SW 1271 (cell line): ENCODE results near the gene C1QL1.

Source experiments
- DNase-seq, 2 experiments: peaks; one replicate each; lab custom pipeline; 2025; lab: John Stamatoyannopoulos, UW

Gene C1QL1

GRCh38 chr17:44930667-44931066 lies 37.4 kb downstream of the C1QL1 start:
- no peak for DNase-seq

DNA sequence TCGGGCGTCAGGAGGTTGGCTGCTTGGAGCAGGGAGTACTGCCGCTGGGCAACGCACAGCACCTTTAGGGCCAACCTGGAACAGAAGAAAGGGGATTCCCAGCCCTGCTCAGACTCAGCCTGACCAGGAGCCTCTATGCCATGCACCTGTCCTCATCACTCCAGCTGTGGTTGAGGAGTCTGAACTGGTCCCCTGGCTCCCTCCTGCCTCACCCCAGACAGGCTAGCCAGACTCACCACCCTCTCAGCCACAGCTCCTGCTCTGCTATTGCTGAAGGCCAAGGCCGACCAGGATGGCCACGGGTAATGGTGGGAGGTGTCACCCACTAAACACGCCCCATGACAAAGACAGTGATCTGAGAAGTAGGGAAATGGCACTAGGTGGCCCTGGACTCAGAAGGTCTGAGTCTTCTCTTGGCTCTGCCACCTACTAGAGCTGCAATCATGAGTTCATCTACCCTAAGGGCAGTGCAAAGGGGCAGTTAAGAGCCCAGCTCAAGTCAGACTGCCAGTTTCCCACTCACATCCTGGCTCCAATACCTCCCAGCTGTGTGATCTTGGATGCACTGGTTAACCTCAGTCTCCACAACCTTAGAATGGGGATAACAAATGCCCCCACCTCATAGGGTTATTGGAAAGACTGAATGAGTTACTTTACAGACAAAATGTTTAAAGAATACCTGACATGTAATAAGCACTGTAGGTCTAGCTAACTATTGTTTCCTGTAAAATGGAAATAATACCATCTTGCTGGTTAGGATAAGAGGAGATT lies 39.0 kb downstream of the C1QL1 start:
- no peak for DNase-seq

GRCh38 chr17:44928136-44928535 lies 40.0 kb downstream of the C1QL1 start:
- no peak for DNase-seq

DNA sequence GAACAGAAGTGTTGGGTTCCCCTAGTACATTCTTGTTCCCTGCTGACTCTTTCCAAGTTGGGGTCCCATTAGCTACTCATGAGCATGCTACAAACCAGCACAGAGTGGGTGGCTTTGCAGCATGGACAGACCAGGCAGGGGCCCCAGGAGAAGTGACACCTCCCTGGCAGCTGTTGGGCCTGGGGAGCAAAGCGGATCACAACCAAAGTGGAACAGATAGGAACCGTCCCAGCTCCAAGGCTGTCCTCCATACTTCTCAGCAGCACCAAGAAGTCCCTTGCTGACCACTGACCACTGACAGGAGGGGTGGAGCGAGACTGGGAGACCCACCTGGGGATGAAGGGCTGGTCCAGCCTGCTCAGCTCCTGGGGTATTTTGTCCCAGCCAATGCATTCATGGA lies 40.4 kb downstream of the C1QL1 start:
- no peak for DNase-seq

GRCh38 chr17:44926821-44927525 lies 41.1 kb downstream of the C1QL1 start:
- DNase-seq: no peak

DNA sequence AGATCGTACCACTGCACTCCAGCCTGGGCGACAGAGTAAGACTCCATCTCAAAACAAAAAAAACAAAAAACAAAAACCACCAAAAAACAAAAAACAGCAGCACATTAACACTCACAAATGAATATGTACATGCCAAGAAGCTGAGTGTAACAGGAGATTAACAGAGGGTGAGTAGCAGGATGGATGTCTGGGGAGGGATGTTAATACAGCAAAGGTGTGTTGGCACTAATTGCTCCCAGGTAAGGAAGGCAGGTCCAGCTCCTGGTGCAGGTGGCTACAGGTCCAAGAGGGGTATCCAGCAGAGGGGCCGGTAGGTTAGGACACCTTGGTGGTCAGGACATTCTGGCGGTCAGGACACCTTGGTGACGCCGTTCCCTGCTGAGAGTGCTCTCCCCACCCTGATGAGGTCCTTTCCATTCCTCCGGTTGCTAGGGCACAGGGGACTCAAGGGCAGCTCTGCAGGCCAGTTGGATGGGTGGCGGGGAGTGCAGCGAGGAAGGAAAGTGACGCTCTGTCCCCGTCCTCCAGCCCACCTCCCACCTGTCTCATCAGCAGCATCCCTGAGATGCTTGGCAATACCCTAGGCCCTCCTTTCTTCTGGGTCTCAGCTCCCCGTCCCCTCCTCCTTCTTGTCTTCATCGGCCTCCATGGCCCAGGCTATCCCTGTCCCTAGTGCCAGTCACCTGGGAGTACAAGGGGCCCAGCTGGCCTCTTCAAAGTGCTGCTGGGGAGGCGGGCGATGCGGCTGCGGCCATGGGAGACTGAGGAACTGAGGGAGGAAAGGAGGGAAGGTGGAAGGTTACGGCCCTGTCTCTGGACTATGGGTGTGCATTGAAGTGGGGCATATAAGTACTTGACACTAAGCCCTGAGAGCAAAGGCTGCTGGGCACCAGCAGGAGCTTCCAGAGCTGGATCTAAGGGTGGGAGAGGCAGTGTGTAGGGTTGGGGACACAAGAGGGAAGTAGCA lies 42.1 kb downstream of the C1QL1 start:
- no peak for DNase-seq

DNA sequence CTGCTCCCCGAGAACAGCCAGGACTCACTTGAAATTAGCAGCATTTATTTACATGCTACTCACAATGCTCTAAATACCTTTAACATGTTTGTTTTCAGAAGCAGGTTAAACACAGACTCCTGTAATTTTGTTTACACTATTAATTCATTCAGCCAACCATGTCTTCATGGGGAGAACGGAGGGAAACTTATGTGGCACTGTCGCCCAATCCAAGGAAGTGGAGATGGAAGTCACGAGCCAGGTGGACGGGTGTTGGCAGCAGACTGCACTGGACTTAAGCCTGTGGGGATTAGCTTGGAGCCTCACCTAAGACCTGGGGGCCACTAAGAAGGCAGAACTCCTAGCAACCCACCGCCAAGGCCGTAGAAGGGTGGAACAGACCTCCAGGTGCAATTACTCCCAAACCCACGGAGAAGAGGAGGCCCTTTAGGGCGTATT lies 44.0 kb downstream of the C1QL1 start:
- peak in 1 of 2 experiments; percentile 34 for DNase-seq

DNA sequence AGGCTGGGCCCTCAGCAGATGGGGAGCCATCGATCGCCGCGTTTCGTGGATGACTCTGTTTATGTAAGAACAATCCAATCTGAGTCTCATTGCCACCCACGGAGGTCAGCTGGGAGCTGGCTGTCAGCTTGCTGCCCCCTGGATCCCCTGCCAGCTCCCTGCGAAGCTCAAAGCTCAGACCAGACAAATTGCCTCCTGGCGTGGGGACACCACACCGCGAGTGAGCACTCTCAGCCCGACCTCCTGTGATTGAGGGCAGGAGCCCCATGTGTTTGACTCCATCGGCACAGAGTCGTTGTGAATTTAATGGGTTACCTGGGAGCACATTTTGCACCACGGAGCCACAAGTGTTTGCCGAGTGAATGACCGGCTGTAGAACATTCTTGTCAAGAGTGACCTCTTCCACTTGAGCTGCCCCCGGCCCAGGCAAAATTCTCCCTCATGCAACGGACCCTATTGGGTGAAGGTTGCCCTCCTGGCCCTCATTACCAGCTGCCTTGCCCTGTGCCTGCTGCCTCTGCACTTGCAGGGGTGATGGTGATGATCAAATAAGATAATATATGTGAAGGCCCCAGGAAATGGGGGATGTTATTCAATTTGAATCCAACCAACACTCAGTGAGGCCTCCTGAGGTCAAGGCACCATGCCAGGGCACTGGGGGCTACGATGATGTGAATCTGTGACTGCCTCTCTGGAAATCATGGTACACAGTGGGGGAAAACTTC lies 45.2 kb downstream of the C1QL1 start:
- DNase-seq: no peak

DNA sequence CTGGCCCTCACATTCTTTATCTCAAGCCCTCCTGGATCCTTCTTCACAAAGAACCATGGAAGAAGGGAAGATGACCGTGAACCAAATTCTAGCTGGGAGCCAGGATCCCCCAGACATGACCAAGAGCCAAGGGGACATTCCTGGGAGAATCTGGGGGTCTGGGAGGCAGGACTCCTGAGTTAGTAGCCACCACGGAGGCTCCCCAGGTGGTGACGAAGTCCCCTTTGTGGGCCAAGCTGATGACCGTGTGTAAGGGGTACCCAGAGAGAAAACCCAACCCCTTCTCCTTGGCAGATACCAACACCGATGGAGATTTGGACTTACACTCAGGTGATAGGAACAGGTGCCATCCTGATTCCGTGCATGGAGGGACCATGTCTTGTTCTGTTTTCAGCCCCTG lies 46.0 kb downstream of the C1QL1 start:
- no peak for DNase-seq

DNA sequence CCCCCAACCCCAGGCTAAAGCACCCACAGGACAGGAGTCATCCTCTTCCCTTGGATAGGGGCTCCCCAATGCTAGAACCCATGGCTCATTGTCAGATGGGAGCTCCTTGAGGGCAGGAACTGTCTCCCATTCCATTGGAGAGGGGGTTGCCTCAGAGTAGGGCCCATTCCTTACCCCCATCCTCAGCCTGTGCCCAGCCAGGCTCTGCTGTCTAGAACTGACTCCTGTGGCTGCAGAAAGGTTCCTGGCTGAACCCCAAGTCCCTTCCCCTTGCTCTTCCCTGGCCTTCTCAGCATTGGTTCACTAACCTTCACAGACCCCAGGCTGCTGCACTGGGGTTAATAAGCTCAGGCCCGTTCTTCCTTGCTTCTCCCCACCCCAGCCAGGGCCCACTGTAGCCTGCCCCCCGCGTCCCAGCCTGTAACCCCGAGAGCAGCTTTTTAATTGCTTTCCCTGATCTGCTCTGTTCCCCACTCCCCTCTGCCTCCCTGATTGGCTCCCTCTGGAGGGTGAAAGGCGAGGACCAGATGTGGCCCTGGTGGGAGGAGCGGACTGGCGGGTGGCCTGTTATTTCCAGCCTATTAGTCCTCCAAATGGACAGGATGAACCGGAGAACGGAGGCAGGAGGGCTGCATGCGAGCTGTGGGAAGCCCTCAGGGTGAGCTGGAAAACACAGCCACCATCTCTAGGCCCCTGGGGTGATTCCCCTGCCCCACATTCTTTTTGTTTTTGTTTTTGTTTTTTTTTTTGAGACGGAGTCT lies 46.8 kb downstream of the C1QL1 start:
- no peak for DNase-seq

DNA sequence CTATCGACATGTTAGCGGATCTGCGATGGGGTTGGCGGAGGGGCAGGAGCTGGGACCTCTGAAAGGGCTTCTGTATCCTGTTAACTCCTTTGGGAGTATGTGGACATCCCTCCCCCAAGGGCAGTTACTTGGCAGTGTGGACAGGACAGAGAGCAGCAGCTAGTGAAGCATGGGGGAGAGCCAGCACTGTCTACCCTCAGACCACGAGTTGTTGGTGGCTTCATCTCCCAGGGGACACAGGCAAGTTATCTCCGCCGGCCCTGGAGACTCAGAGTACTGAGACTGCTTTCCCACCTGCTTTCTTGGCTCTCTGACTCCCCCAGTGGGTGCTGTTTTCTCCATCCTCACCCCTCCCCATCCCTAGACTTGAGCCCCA lies 47.5 kb downstream of the C1QL1 start:
- DNase-seq: no peak

GRCh38 chr17:44919885-44920564 lies 48.1 kb downstream of the C1QL1 start:
- peak; percentile 19 to 65 for DNase-seq

DNA sequence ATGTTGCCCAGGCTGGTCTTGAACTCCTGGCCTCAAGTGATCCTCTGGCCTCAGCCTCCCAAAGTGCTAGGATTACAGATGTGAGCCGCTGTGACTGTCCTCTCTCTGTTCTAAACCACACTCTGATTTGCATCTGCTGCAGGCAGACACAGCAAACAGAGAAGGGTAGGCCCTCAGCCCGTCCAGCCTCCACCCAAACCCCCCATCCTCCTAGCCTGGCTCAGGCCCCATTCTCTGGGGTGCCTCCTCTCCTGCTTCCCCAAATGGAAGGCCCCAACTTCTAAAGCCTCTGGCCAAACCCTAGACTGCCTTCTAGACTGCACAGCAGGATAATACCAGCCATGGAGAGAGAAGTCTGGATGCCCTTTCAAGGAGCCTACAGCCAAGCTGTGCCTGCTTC lies 48.7 kb downstream of the C1QL1 start:
- no peak for DNase-seq

- no peak for DNase-seq
These were observed 50.1 kb downstream of the C1QL1 start for GRCh38 chr17:44918006-44918405.

GRCh38 chr17:44917456-44917855 lies 50.6 kb downstream of the C1QL1 start:
- no peak for DNase-seq

DNA sequence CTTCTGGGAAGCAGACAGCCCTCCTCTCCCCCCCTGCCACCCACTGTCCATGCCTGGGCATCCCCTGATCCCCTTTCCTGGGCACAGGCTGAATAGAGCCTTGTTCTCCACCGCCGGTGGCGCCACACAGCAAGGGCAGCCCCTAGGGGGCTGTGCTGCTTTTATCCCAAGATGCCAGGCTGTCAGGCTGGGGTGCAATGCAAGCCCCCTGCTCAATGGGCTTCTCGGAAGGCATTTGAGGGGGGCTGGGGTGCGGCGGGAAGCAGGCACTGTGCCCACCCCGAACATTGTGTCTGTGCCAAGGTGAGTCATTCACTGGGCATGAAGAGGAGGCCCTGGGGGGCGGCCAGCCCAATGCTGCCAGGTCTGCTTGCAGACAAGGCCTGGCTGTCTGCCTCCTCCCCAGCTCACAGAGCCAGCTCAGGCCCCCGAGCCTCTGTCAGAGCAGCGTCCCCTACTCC lies 51.3 kb downstream of the C1QL1 start:
- DNase-seq: no peak

DNA sequence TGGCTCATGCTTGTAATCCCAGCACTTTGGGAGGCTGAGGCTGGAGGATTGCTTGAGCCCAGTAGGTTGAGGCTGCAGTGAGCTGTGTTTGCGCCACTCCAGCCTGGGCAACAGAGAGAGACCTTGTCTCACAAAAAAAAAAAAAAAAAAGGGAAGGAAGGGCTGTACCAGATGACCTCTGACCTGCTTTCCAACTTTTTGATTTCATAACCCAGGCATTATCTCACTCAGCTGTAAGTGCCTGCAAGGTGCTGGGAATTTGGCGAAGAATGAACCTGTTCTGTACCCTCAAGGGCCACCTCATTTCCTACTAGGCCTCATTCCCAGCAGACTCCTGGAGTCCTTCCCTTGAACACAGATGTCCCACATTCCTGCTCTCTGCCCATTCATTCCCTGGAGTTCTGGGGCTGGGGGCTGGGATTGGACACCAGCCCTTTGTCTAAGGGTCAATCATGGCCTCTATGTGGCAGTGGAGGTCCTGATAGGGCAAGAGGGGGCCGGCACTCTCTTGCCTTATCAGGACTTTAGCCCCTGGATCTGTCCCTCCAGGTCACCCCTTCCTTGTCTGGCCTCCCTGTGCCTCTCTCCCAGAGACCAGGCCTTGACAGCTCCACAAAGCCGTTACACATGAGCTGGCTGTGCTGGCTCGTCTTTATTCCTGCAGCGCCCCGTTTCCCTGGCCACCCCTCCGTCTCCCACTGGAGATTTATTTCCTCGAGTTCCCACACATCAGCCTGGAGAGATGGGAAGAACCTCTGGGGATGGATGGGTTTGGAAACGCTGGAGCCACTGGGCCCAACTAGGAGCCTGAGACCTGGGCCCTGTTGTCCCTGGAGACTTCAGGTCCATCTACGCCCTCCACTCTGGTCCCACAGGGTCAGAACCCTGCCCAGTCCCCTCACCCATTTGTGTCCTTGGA lies 52.0 kb downstream of the C1QL1 start:
- DNase-seq: no peak

DNA sequence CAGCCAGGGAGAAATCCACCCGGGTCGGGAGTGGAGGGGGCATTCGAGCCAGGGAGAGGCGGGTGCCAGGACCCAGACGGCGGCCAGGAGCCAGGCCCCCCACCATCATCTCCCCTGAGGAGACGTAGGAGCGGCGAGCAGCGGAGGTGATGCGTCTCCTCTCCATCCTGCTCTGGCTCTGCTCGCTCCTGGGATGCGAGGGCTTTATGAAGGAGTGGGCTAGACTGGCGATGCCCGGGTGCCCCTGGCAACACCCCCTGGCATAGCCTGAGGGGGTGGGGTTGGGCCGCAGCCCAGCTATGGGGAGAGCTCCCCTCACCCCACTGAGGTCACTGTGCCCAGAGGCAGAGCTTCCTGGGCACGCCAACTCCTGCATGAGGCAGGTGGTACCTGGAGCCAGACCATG lies 52.8 kb downstream of the C1QL1 start, which contains the start of gene GFAP:
GFAP (minus strand) TSS at position 180 of the 406 bp plus-strand sequence; CDS start at position 166, 14 bp downstream.
- DNase-seq: no peak

- DNase-seq: no peak
These were observed 53.3 kb downstream of the C1QL1 start for GRCh38 chr17:44914698-44915271.
